ENCODE measurements around the gene ACSS3.
"Not testable (repeated sequence)": the region's sequence is repeated elsewhere in the genome, so short reads cannot be mapped to it uniquely, and the experiment has no call there.

ACSS3 gene, protein sequence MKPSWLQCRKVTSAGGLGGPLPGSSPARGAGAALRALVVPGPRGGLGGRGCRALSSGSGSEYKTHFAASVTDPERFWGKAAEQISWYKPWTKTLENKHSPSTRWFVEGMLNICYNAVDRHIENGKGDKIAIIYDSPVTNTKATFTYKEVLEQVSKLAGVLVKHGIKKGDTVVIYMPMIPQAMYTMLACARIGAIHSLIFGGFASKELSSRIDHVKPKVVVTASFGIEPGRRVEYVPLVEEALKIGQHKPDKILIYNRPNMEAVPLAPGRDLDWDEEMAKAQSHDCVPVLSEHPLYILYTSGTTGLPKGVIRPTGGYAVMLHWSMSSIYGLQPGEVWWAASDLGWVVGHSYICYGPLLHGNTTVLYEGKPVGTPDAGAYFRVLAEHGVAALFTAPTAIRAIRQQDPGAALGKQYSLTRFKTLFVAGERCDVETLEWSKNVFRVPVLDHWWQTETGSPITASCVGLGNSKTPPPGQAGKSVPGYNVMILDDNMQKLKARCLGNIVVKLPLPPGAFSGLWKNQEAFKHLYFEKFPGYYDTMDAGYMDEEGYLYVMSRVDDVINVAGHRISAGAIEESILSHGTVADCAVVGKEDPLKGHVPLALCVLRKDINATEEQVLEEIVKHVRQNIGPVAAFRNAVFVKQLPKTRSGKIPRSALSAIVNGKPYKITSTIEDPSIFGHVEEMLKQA

GRCh38 chr12:81077686-81078441, at the start of gene ACSS3:
Gene ACSS3 (plus strand): TSS chr12:81078079. CDS start chr12:81078121, 42 bp downstream.
- DNase-seq (ENCODE audit: low read depth), result peak; percentile 33

GRCh38 chr12:81034926-81035325, 43.0 kb upstream of the ACSS3 start:
- DNase-seq (ENCODE audit: low read depth), result no peak

DNA sequence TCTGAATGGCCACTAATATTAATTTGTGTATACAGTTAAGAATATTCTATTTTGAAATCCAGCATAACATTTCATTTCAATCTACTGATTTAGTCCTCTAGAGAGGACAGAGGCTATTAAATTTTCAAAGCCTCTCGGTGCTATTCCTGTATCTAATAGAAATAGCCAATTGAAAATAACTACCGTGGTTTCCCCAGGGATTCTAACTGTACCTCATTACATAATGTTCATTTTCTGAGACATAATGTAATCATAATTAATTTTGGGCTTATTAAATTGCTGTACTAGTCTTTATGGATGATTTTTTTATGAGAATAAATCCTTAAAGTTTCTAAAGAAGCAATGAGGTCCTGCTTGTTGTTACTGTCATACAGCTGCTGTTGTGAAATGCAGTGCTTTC, 38.6 kb upstream of the ACSS3 start:
- no peak for DNase-seq (ENCODE audit: low read depth)

- no peak for DNase-seq (ENCODE audit: low read depth)
Observed at GRCh38 chr12:81043979-81044740, 33.7 kb upstream of the ACSS3 start.

GRCh38 chr12:81064971-81065370, 12.9 kb upstream of the ACSS3 start:
- not testable (repeated sequence) for DNase-seq (ENCODE audit: low read depth)

DNA sequence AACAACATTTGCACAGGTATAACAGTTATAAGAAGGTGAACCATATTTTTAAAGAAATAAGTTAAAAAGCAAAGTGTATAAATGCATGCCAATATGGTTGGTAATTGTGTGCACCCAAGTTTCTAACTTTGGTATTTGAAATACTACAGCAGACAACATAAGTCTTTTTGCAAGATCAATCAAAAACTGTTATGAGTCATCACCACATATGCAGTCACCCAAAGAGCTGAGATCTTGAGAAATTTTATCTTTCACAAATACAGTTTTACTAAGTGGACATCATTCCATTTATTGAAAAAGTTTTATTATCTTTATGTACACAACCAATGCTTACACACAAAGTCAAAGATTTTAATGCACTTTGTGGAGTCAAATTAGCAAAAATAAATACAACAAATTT, 7.0 kb upstream of the ACSS3 start:
- peak; percentile 55 for DNase-seq (ENCODE audit: low read depth)

DNA sequence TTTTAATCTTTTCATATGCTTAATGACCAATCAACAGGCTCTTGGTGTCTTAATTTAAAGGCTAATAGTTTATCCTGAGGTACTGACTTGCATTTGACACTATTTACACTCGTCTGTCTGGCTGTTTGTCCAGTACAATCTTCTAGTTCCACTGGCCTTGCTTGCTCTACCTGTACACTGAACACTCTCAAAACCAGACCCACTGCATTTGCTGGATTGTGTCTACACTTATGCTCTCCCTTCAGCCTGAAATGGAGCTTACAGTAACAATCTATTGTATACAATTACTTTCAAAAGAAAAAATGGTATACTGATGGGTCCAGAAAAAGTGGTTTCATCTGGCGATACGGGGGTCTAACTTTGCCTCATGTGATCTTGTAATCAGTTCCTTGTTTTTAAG, 2.3 kb upstream of the ACSS3 start:
- DNase-seq (ENCODE audit: low read depth), result no peak

GRCh38 chr12:81077329-81077685, 572 bp upstream of the ACSS3 start:
- DNase-seq (ENCODE audit: low read depth), result peak; percentile 47

GRCh38 chr12:81078469-81079196, 754 bp downstream of the ACSS3 start:
- DNase-seq (ENCODE audit: low read depth), result peak; percentile 90

DNA sequence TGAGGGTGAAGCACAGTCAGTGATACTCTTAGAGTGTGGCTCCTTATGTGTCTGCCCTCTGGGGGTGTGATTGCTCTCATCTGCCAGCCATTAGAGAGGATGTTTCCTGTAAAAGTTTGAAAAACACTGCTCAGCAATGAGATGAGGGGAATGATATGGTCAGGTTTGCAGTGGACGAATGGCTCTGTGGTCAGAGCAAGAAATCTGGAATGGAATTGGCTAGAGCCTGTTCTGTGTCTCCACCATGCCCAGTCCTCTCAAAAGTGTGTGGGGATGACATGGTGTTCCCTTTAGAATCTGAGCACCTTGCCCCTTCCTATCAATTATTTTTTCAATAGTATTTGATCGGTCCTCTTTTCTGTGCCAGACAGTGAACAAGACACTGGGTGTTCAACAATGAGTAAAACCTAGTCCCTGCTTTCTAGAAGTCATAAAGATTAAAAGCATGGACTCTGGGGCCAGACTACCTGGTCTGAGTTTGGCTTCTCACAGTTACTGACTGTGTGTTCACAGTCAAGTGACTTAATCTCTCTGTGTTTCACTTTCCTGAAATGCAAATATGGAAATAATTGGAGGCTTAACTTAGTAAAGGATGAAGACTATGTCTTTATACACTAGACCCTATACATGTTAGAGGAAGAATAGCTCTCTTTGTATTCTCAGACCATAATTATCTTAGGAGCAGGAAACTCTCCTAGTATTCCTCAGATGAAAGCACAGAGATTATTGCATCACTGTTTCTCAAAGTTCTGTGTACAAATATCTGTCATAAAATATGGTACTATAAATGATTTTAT, 1.6 kb downstream of the ACSS3 start:
- no peak for DNase-seq (ENCODE audit: low read depth)

- peak; percentile 80 for DNase-seq (ENCODE audit: low read depth)
Observed at GRCh38 chr12:81080431-81080983, 2.6 kb downstream of the ACSS3 start.

- peak; percentile 14 for DNase-seq (ENCODE audit: low read depth)
Observed at GRCh38 chr12:81081726-81082125, 3.8 kb downstream of the ACSS3 start.

GRCh38 chr12:81083018-81083417, 5.1 kb downstream of the ACSS3 start:
- no peak for DNase-seq (ENCODE audit: low read depth)

GRCh38 chr12:81083906-81084513, 6.1 kb downstream of the ACSS3 start:
- no peak for DNase-seq (ENCODE audit: low read depth)

DNA sequence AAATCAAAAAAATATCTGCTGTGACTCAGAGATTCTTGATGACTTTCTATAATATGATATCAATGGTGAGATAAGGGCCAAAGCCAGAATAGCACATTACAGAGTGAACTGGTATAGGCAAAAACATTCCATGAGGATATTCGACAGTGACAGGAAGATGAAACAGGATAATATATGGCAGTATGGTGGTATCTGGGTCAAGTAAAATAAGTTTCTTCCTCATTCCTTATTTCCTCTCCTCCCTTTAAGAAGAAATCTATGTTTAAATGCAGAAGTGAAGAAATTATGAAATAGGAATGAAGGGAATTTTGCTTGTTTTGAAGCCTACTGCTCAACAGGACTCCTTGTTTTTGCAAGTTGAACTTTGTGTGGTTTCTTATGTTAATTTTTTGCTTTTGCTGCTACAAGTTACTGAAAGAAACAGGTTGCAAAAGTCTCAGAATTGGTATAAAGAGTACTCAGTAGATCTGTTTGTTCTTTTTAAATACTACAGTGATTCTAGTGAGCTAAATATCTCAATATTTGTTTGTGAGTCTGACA, 7.0 kb downstream of the ACSS3 start:
- peak; percentile 44 for DNase-seq (ENCODE audit: low read depth)

GRCh38 chr12:81085832-81086231, 8.0 kb downstream of the ACSS3 start:
- DNase-seq (ENCODE audit: low read depth), result no peak

DNA sequence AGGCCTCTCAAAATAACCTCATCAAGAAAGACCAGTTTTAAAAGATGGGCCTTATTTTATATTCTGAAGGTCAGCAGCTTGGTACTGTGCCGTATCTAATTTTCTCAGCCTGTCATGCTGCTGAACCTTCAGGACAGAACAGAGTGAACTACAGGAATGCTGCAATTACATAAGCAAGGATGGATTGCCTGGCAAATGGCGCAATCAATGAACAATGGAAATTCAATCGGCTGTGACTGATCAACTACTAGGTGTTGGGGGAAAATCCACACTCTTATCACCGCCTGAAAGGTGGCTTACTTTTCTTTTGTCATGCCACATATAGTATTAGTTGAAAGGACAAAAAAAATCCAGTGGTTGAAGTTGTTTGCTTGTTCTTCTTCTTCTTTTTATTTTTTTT, 8.5 kb downstream of the ACSS3 start:
- DNase-seq (ENCODE audit: low read depth), result peak; percentile 15

DNA sequence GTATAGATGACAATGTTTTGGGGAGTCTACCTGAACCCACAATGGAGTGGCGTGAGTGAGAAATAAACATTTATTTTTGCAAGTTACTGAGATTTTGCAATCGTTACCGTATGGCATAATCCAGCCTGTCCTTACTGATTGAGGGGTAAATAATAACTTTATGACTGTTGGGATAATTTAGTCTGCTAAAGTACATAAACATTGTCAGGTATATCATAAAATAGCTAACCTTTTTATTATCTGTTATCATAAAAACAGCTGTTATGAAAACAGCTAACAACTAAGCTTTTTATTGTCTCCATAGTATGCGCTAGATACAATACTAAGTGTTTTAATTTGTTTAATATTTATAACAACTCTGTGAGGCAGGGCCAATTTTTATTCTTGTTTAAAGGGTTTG, 10.3 kb downstream of the ACSS3 start:
- no peak for DNase-seq (ENCODE audit: low read depth)

DNA sequence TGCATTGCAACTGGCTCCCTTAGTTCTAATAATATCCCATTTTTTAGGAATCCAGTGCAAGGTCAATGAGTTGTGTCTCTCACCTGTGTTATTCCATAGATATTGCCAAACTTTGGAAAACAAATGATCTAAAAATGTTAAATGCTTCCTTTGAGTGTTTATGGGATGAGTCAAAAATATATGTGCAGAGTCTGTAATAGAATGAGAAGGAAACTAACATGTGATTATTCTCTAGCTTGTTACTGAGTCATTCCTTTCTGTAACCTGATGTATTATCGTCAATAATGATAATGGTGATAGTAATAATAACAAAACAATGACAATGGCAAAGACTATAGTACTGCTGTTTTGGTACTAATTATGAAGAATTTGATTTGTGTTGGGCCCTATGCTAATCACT, 11.5 kb downstream of the ACSS3 start:
- peak; percentile 19 for DNase-seq (ENCODE audit: low read depth)

GRCh38 chr12:81092053-81092452, 14.2 kb downstream of the ACSS3 start:
- no peak for DNase-seq (ENCODE audit: low read depth)

Measured in iris pigment epithelial cell (primary cell).